Upper lobe of right lung (tissue), 1 donor: ENCODE data around the gene ISG15. TPM values are rescaled to one million over a fixed set of nuclear protein-coding genes. Genes with fewer than 3 reads are reported as not detected.

Experiments
- ATAC-seq: fragments of 200-7000 bp; cut with Tn5 transposase; one replicate; pipeline ENCODE4 v1.9.1; 2020; ENCODE audit warnings: mild to moderate bottlenecking, moderate library complexity
- DNase-seq: peaks from one replicate; pipeline ENCODE4 v3.0.0-alpha.2; 2020
- H3K27ac ChIP-seq: fragments of 200-600 bp; one replicate; pipeline ENCODE4 v1.8.0; 2022
- H3K27me3 ChIP-seq: fragments of 200-600 bp; one replicate; pipeline ENCODE4 v1.8.0; 2022; ENCODE audit warnings: mild to moderate bottlenecking
- H3K36me3 ChIP-seq: fragments of 200-600 bp; one replicate; pipeline ENCODE4 v1.8.0; 2022
- H3K4me1 ChIP-seq: fragments of 200-600 bp; one replicate; pipeline ENCODE4 v1.8.0; 2022
- H3K4me3 ChIP-seq: fragments of 200-600 bp; one replicate; pipeline ENCODE4 v1.8.0; 2022; ENCODE audit warnings: mild to moderate bottlenecking
- H3K9me3 ChIP-seq: fragments of 200-600 bp; one replicate; pipeline ENCODE4 v1.8.0; 2022
- CTCF ChIP-seq: fragments of 200-600 bp; IDR thresholded peaks from one replicate; pipeline ENCODE4 v1.8.0; 2022; ENCODE audit warnings: antibody characterized with exemption
- intact Hi-C: fragments of 100-400 bp; cut with DNase I; formaldehyde crosslinking; loops from one replicate; pipeline ENCODE4 v1.11.0; 2022
- total RNA-seq: library from RNA; stranded (reverse); fragmentation: NEBNext Ultra II Directional; extraction: Animal tissue kit (Norgen Biotek cat#: 25700); gene quantifications from one replicate; pipeline ENCODE4 v1.2.1, GENCODE V29; 2021
- donor health status: DM: no; HTN: yes; CAD: no; lungs with severe emphysema.

ISG15 gene
- total RNA-seq, 1 donor from 2014 or later: 93.6 TPM

- no peak for TF ChIP-seq CTCF
- Histone ChIP-seq H3K27me3 (peaks cover 34% of the 10 kb centered on the region), H3K4me3 (peak within 1 kb of the TSS; percentile 59), H3K27ac (peak within 1 kb of the TSS; percentile 95), H3K36me3 (no peaks in the 10 kb centered on the region), H3K4me1 (peaks cover 9% of the 10 kb centered on the region), H3K9me3 (no peaks in the 10 kb centered on the region)
- intact Hi-C loops: no loop called here
- peak; percentile 87 for ATAC-seq
- DNase-seq: peak; percentile 96
These were observed 13.5 kb upstream of the ISG15 start, which contains the start of gene HES4 for GRCh38 chr1:999725-1000356. TSS of gene HES4 (minus strand) at chr1:1000097. CDS start at chr1:999973, 124 bp downstream.

GRCh38 chr1:1000357-1001056 is 12.8 kb upstream of the ISG15 start:
- Histone ChIP-seq H3K36me3 (no peaks in the 10 kb centered on the region), H3K27ac (peak overlapping the region; percentile 95), H3K4me3 (peak overlapping the region; percentile 59), H3K9me3 (no peaks in the 10 kb centered on the region), H3K4me1 (peaks cover 16% of the 10 kb centered on the region), H3K27me3 (peaks cover 34% of the 10 kb centered on the region)
- intact Hi-C loops: no loop called here
- TF ChIP-seq CTCF: no peak
- ATAC-seq: peak; percentile 48
- peak; percentile 90 for DNase-seq

GRCh38 chr1:1001057-1001783 is 12.1 kb upstream of the ISG15 start:
- peaks cover 21% of the 10 kb centered on the region for H3K4me1 ChIP-seq

GRCh38 chr1:1003618-1004419 is 9.5 kb upstream of the ISG15 start:
- H3K4me3 ChIP-seq: no peak overlapping the region
- DNase-seq (peak; percentile 62), ATAC-seq (no peak)
- H3K27me3 ChIP-seq: peaks cover 13% of the 10 kb centered on the region
- H3K36me3 ChIP-seq: no peaks in the 10 kb centered on the region
- H3K4me1 ChIP-seq: peaks cover 21% of the 10 kb centered on the region
- TF ChIP-seq CTCF: no peak
- intact Hi-C loops: no loop called here
- H3K27ac ChIP-seq: no peak overlapping the region
- H3K9me3 ChIP-seq: no peaks in the 10 kb centered on the region

More at GRCh38 chr1:1001057-1001783, 12.1 kb upstream of the ISG15 start:
- TF ChIP-seq CTCF: no peak
- no peak for ATAC-seq
- peak overlapping the region; percentile 95 for H3K27ac ChIP-seq
- no peaks in the 10 kb centered on the region for H3K9me3 ChIP-seq
- peaks cover 34% of the 10 kb centered on the region for H3K27me3 ChIP-seq
- peak overlapping the region; percentile 59 for H3K4me3 ChIP-seq
- DNase-seq: peak; percentile 73
- intact Hi-C loops: no loop called here
- H3K36me3 ChIP-seq: no peaks in the 10 kb centered on the region

- Histone ChIP-seq H3K27ac (no peak overlapping the region), H3K4me3 (no peak overlapping the region), H3K4me1 (peaks cover 19% of the 10 kb centered on the region), H3K9me3 (no peaks in the 10 kb centered on the region), H3K27me3 (peaks cover 10% of the 10 kb centered on the region), H3K36me3 (no peaks in the 10 kb centered on the region)
- no peak for TF ChIP-seq CTCF
- intact Hi-C loops: no loop called here
- no peak for DNase-seq
- no peak for ATAC-seq
These were observed 8.9 kb upstream of the ISG15 start for GRCh38 chr1:1004420-1004779.
